PC-3 (cell line): ENCODE measurements around the gene GPR6. TPM values are rescaled to one million over a fixed set of nuclear protein-coding genes. Genes with fewer than 3 reads are reported as not detected.
A peak's percentile ranks its signal among the peaks of the same experiment; 100 is the strongest.

ENCODE experiments used
- ATAC-seq: fragments of 200-7000 bp; cut with Tn5 transposase; 2 replicates; pipeline ENCODE4 v1.9.1; 2020; ENCODE audit warnings: mild to moderate bottlenecking, moderate library complexity
- BruUV-seq: library from RNA; stranded (reverse); fragments of 400-500 nt; replicated peaks from 2 replicates; lab custom pipeline; 2021; lab: Mats Ljungman, UMichigan
- CTCF ChIA-PET: fragments of 300-600 bp; sonication (Branson Sonifier 250); formaldehyde crosslinking; loops from one replicate; lab custom pipeline; 2022; ENCODE audit warnings: antibody characterized with exemption; lab: Charles Lee
- POLR2A ChIA-PET: fragments of 300-600 bp; sonication (Branson Sonifier 250); formaldehyde crosslinking; loops from one replicate; lab custom pipeline; 2022; ENCODE audit warnings: antibody characterized with exemption; ENCODE audit not compliant: unreplicated experiment; lab: Charles Lee
- DNase-seq: peaks from one replicate; pipeline ENCODE4 v3.0.0-alpha.2; 2015
- H2AFZ ChIP-seq: fragments of 300-600 bp; sonication (generic); 2 replicates; pipeline ENCODE4 v1.6.0; 2016; ENCODE audit warnings: antibody characterized with exemption, low read length
- H3F3A ChIP-seq: fragments of 300-600 bp; sonication (generic); one replicate; pipeline ENCODE4 v1.6.0; 2017; ENCODE audit warnings: antibody characterized with exemption, low read length, control low read depth, mild to moderate bottlenecking; ENCODE audit not compliant: unreplicated experiment
- H3K27ac ChIP-seq: fragments of 300-600 bp; sonication (generic); 2 replicates; pipeline ENCODE4 v1.5.1; 2016; ENCODE audit warnings: mild to moderate bottlenecking, low read length
- H3K27me3 ChIP-seq: fragments of 300-600 bp; sonication (generic); 2 replicates; pipeline ENCODE4 v1.6.1; 2016; ENCODE audit warnings: low read length, mixed read lengths
- H3K36me3 ChIP-seq: fragments of 300-600 bp; sonication (generic); 2 replicates; pipeline ENCODE4 v1.6.1; 2016; ENCODE audit warnings: low read depth, mixed run types, low read length, mixed read lengths
- H3K4me1 ChIP-seq: fragments of 300-600 bp; sonication (generic); 2 replicates; pipeline ENCODE4 v1.5.1; 2016; ENCODE audit warnings: low read length; ENCODE audit not compliant: insufficient read depth
- H3K4me2 ChIP-seq: fragments of 300-600 bp; sonication (generic); 2 replicates; pipeline ENCODE4 v1.6.0; 2016; ENCODE audit warnings: low read length
- H3K4me3 ChIP-seq: fragments of 300-600 bp; sonication (generic); 2 replicates; pipeline ENCODE4 v1.5.1; 2016; ENCODE audit warnings: mild to moderate bottlenecking, low read length, mixed read lengths
- H3K79me2 ChIP-seq: fragments of 300-600 bp; sonication (generic); 2 replicates; pipeline ENCODE4 v1.6.1; 2017; ENCODE audit warnings: low read length, mixed read lengths
- H3K9ac ChIP-seq: fragments of 300-600 bp; sonication (generic); 2 replicates; pipeline ENCODE4 v1.6.0; 2016; ENCODE audit warnings: mild to moderate bottlenecking, low read length
- H3K9me2 ChIP-seq: fragments of 300-600 bp; sonication (generic); replicated peaks from 2 replicates; pipeline ENCODE4 v1.6.1; 2016; ENCODE audit warnings: mixed run types, low read length, mixed read lengths
- H3K9me3 ChIP-seq: fragments of 300-600 bp; sonication (generic); 2 replicates; pipeline ENCODE4 v1.6.1; 2016; ENCODE audit warnings: low read length, mixed read lengths
- H4K20me1 ChIP-seq: fragments of 300-600 bp; sonication (generic); 2 replicates; pipeline ENCODE4 v1.6.1; 2016; ENCODE audit warnings: low read length, mixed read lengths
- CTCF ChIP-seq: fragments of 300-600 bp; sonication (generic); conservative IDR thresholded peaks from 2 replicates; pipeline ENCODE4 v1.5.1; 2017; ENCODE audit warnings: antibody characterized with exemption, low read depth, mild to moderate bottlenecking, low read length
- EZH2 ChIP-seq: fragments of 300-600 bp; sonication (generic); IDR thresholded peaks from one replicate; pipeline ENCODE4 v1.6.1; 2017; ENCODE audit warnings: antibody characterized with exemption, mild to moderate bottlenecking, low read length; ENCODE audit not compliant: unreplicated experiment
- EZH2phosphoT487 ChIP-seq: fragments of 300-600 bp; sonication (generic); IDR thresholded peaks from 2 replicates; pipeline ENCODE4 v1.6.1; 2018; ENCODE audit warnings: mild to moderate bottlenecking, antibody characterized with exemption, low read length, borderline replicate concordance
- intact Hi-C: fragments of 100-400 bp; cut with micrococcal nuclease; formaldehyde crosslinking; loops from 2 replicates; pipeline ENCODE4 v1.9.0; 2023
- total RNA-seq: library from RNA; depleted of rRNA; stranded (reverse); fragments of >200 nt; gene quantifications from 2 replicates; pipeline ENCODE4 v1.2.3, GENCODE V29; 2014

GPR6 gene
- total RNA-seq, 1 experiment from 2014 or later: not detected

GRCh38 chr6:110002676-110003075 is 24.6 kb downstream of the GPR6 start:
- TF ChIP-seq EZH2phosphoT487 (no peak), CTCF (no peak), EZH2 (no peak)
- peak; percentile 7 for DNase-seq
- no peak overlapping the region for H2AFZ ChIP-seq
- 0 out of 2 replicates have a peak, but pooled peaks cover 5% of the 10 kb centered on the region for H3K27me3 ChIP-seq
- no peaks in the 10 kb centered on the region for H3K9me3 ChIP-seq
- BruUV-seq: no TSS peak
- no peaks in the 10 kb centered on the region for H4K20me1 ChIP-seq
- H3K27ac ChIP-seq: no peak overlapping the region
- no peaks in the 10 kb centered on the region for H3K79me2 ChIP-seq
- no peaks in the 10 kb centered on the region for H3K4me1 ChIP-seq
- no peak overlapping the region for H3K9ac ChIP-seq
- intact Hi-C loops: no loop called here
- ATAC-seq: no peak
- no peak overlapping the region for H3K4me3 ChIP-seq
- no peaks in the 10 kb centered on the region for H3K36me3 ChIP-seq
- H3K9me2 ChIP-seq: no peaks in the 10 kb centered on the region
- no peaks in the 10 kb centered on the region for H3F3A ChIP-seq
- H3K4me2 ChIP-seq: no peak overlapping the region
- ChIA-PET CTCF (no interaction called here), POLR2A (no interaction called here)

GRCh38 chr6:110013386-110013785 is 35.3 kb downstream of the GPR6 start:
- ChIA-PET POLR2A (no interaction called here), CTCF (no interaction called here)
- TF ChIP-seq EZH2 (no peak), EZH2phosphoT487 (no peak), CTCF (no peak)
- intact Hi-C loops: no loop called here
- no TSS peak for BruUV-seq
- no peak overlapping the region for H2AFZ ChIP-seq
- H4K20me1 ChIP-seq: no peaks in the 10 kb centered on the region
- H3K27me3 ChIP-seq: 0 out of 2 replicates have a peak, but pooled peaks cover 4% of the 10 kb centered on the region
- no peak for DNase-seq
- ATAC-seq: no peak
- H3K9me3 ChIP-seq: no peaks in the 10 kb centered on the region
- no peaks in the 10 kb centered on the region for H3K79me2 ChIP-seq
- no peak overlapping the region for H3K4me3 ChIP-seq
- no peaks in the 10 kb centered on the region for H3K36me3 ChIP-seq
- H3K9ac ChIP-seq: no peak overlapping the region
- H3K9me2 ChIP-seq: no peaks in the 10 kb centered on the region
- no peak overlapping the region for H3K27ac ChIP-seq
- no peaks in the 10 kb centered on the region for H3F3A ChIP-seq
- H3K4me1 ChIP-seq: no peaks in the 10 kb centered on the region
- no peak overlapping the region for H3K4me2 ChIP-seq

GRCh38 chr6:110015206-110015605 is 37.1 kb downstream of the GPR6 start:
- no peaks in the 10 kb centered on the region for H3F3A ChIP-seq
- intact Hi-C loops: no loop called here
- no peaks in the 10 kb centered on the region for H3K27me3 ChIP-seq
- CTCF ChIA-PET: no interaction called here
- no peaks in the 10 kb centered on the region for H4K20me1 ChIP-seq
- POLR2A ChIA-PET: no interaction called here
- H3K36me3 ChIP-seq: no peaks in the 10 kb centered on the region
- ATAC-seq (no peak), DNase-seq (no peak)
- H3K79me2 ChIP-seq: no peaks in the 10 kb centered on the region
- H3K4me3 ChIP-seq: no peak overlapping the region
- no peaks in the 10 kb centered on the region for H3K4me1 ChIP-seq
- no peak overlapping the region for H3K9ac ChIP-seq
- H2AFZ ChIP-seq: no peak overlapping the region
- TF ChIP-seq CTCF (no peak), EZH2phosphoT487 (no peak), EZH2 (no peak)
- no TSS peak for BruUV-seq
- no peaks in the 10 kb centered on the region for H3K9me2 ChIP-seq
- no peak overlapping the region for H3K27ac ChIP-seq
- H3K4me2 ChIP-seq: no peak overlapping the region
- H3K9me3 ChIP-seq: no peaks in the 10 kb centered on the region
